GM12873 (cell line): Measurements from ENCODE around the gene RAB17.

Experiments
- TF ChIP-seq, protein P1 (sequence below): IDR thresholded peaks from 2 replicates; pipeline ENCODE4 v1.5.1; 2012; ENCODE audit warnings: low read depth, mild to moderate bottlenecking, moderate library complexity, low read length, control low read depth; ENCODE audit not compliant: insufficient read depth; ENCODE audit errors: missing control alignments

Gene RAB17

DNA sequence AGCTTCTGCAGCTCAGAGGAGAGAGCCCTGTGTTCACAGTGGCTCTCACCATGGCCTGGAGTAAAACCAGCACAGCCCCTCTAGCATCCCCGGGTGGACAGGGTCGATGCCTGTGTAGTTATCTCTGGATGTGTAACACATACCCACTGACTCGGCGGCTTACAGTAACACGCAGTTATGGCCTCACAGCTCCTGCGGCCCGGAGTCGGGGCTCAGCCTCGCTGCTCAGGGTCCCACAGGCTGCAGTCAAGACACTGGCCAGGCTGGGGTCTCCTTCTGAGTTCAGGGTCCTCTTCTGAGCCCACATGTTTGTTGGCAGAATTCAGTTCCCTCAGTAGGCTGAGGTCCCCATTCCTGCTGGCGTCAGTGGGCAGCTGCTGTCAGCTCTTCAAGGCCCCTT lies 2.5 kb upstream of the RAB17 start:
- TF ChIP-seq, protein P1, sequence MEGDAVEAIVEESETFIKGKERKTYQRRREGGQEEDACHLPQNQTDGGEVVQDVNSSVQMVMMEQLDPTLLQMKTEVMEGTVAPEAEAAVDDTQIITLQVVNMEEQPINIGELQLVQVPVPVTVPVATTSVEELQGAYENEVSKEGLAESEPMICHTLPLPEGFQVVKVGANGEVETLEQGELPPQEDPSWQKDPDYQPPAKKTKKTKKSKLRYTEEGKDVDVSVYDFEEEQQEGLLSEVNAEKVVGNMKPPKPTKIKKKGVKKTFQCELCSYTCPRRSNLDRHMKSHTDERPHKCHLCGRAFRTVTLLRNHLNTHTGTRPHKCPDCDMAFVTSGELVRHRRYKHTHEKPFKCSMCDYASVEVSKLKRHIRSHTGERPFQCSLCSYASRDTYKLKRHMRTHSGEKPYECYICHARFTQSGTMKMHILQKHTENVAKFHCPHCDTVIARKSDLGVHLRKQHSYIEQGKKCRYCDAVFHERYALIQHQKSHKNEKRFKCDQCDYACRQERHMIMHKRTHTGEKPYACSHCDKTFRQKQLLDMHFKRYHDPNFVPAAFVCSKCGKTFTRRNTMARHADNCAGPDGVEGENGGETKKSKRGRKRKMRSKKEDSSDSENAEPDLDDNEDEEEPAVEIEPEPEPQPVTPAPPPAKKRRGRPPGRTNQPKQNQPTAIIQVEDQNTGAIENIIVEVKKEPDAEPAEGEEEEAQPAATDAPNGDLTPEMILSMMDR: no peak

DNA sequence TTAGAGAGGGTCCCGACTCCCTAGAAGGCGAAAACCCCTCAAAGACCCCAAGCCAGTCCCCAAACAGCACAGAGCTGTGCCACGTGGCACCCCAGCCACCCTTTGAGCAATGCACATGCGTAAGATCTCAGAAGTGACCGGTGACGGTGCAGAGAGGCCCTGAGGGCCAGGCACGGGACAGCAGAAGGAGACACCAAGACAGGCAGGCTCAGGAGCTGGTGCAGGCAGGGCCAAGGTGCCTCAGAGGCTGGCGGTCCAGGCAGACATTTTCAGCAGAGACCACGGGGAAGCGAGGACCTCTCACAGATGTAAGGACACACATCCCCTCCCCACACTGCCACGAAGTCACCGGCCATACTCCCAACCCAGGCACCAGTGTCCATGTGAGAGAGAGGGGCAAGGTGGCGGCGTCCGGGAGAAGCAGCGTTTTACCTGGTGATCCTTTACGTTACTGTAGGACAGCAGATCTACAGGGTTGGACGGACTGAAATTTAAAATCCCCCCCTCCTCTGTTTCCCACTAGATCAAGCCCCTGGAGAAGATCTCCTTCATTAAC lies 2.0 kb upstream of the RAB17 start:
- TF ChIP-seq, protein P1: no peak

DNA sequence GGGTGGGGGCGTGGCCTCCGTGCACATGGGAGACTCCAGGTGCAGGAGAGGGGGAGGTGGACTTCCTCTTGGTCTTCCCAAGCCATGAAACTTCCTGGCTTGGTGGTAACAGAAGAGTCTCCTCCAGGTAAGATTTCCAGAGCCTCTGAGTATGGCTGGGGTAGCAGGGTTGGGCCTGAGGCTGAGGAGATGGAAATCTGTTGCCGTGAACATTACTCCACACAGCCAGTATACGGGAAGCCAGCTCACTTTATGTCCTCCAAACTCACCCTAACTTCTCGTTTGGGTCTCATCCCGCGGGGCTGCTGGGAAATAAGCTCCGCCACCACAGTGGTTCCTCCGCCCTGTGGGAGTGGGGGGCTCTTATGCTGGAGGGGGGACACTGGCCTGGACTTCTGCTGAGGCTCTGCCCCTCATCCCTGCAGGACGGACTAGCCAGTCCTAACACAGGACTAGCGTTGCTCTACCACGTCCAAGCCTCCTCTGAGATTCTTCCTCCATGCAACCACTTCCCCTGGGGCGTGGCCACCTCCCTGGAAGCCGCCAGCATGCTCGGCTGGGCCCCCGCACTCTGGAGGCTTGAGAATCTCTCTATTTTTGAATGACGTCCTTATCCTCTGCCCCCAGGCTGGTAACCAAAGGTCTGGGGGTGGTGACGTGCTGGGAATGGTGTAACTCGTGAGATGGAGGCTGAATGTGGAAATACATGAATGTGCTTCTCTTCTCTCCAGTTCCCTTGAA lies 777 bp upstream of the RAB17 start:
- TF ChIP-seq, protein P1: no peak

DNA sequence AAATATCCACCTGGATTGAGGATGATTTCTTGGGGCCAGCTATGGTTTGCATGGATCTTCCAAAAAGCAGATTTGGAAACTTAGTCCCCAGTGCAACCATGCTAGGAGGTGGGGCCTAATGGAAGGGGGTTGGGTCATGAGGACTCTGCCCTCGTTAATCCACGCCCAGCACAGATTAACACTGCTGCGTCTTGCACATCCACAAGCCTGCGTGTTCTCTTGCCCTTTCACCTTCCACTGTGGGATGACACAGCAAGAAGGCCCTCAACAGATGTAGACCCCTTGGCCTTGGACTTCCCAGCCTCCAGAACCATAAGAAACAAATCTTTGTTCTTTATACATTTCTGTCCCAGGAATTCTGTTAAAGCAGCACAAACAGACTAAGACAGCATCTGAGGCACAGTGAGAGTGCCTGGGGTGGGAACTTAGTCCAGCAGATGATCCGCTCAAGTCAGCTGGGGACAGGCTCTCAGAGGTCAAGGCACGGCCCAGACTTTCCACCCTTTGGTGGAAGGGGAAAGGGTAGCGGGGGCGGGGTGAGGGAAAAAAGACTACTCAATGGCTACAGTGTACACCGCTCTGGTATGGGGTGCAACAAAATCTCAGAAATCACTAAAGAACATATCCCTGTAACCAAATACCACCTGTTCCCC lies 2.4 kb downstream of the RAB17 start:
- TF ChIP-seq, protein P1: no peak

DNA sequence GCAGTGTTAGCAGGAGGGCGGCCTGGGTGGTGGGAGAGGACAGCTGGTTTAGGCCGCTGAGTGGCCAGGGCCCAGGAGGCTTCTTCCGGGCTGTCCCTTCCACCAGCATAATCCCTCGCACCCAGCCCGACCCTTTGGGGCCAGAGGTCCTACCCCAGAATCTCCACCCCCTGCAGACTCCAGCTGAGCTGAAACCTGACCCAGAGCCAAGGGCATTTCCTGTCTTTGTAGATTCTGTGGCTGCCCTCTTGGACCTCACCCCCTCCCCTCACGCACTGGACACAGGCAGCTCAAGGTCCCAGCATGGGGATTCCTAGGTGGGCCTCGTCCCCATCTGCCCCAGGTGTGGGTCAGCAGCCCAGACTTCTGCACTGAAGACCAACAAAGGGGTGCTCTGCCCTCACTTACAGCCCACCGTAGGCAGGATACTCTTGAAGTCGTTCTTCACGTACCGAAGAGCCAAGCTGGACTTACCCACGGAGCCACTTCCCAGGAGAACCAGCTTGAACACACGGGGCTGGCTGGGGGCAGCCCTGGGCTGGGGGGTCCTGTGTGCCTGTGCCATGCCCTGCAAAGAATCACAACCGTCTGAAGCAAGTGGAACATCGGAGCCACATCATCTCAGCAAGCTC lies 4.8 kb downstream of the RAB17 start:
- TF ChIP-seq, protein P1: no peak

DNA sequence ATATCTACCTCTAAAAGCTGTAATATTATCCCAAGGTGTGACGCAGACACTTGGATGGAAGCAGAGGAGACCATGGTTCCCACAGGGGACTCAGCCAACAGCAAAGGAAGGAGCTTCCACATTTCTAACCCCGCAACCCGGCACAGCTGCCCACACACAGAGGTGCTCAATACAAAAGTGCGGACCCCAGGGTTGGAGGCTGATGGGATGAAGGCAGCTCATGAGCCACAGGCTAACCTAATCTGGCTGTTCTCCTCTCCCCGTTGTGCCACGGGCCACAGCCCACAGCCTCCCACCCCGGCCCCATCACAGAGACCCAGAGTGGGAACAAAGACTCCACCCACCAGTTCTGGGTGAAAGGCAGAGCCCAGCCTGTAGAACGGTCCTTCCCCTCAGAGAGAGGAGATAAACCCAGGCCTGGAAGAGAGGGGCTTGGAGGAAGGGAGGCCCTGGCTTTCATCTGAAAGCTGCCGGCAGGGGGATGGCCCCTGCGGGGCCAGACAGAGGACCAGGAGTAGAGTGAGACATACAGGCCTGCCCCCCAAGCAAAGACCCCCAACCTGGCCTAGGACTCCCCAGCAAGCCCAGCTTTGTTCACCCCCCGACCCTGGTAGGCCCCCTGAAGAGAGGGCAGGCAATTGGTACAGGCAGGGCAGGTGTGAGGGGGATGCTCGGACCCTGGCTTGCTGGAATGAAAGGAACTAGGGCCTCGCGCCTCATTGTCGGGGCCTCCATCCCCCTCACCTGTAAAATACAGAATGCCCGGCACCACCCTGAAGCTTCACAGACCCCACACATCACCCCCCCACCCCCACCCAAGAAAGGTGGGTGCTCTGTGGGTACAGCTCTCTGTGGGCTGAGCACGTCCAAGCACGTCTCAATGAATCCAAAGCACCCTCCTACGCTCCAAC lies 6.9 kb downstream of the RAB17 start:
- TF ChIP-seq, protein P1: no peak
